ENCODE data around the gene HSBP1.

HSBP1 gene

GRCh38 chr16:83802135-83802534 is 5.6 kb upstream of the HSBP1 start:
- Histone ChIP-seq H3K27ac (peak overlapping the region in 15 of 21 experiments; percentile 17 to 75 (median 44)), H3K4me3 (peak overlapping the region in 3 of 7 experiments; percentile 8 to 14 (median 9))

GRCh38 chr16:83802554-83803205 is 5.1 kb upstream of the HSBP1 start:
- Histone ChIP-seq H3K27ac (peak overlapping the region in 15 of 21 experiments; percentile 17 to 75 (median 44)), H3K4me3 (peak overlapping the region in 3 of 7 experiments; percentile 8 to 14 (median 9))

GRCh38 chr16:83803811-83804210 is 4.0 kb upstream of the HSBP1 start:
- Histone ChIP-seq H3K27ac (no peak overlapping the region), H3K4me3 (no peak overlapping the region)

GRCh38 chr16:83804366-83804765 is 3.4 kb upstream of the HSBP1 start:
- no peak overlapping the region for H3K27ac ChIP-seq

GRCh38 chr16:83806036-83806435 is 1.7 kb upstream of the HSBP1 start:
- H3K27ac ChIP-seq: peak overlapping the region in 7 of 21 experiments; percentile 16 to 91 (median 49)
- no peak overlapping the region for H3K4me3 ChIP-seq

More at GRCh38 chr16:83804366-83804765, 3.4 kb upstream of the HSBP1 start:
- H3K4me3 ChIP-seq: no peak overlapping the region

DNA sequence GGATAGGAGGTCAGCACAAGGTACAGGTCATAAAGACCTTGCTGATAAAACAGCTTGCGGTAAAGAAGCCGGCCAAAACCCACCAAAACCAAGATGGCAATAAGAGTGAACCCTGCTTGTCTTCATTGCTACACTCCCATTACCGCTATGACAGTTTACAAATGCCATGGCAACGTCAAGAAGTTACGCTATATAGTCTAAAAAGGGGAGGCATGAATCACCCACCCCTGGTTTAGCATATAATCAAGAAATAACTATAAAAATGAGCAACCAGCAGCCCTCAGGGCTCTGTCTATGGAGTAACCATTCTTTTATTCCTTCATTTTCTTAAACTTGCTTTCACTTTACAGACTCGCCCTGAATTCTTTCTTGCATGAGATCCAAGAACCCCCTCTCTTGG is 1.0 kb upstream of the HSBP1 start:
- Histone ChIP-seq H3K4me3 (no peak overlapping the region), H3K27ac (peak overlapping the region in 7 of 21 experiments; percentile 13 to 91 (median 86))

DNA sequence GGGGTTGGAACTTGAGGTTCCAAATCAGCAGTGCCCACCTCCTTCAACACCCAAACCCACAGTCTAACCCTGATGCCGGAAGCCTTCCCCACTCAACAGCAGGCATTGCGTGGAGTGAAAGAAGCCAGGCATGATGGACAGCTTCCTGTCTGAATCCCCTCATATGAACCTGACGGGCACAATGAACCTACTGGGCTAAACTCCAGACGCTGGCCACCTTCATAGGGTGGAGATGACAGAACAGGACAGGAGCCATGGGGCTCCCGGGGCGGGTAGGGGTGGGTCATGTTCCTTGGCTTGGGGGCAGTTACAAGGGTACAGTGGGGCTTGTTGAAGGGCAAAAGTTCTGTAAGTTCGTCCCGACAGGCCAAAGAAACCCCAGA is 460 bp upstream of the HSBP1 start:
- peak overlapping the region in 5 of 7 experiments; percentile 88 to 99 (median 94) for H3K4me3 ChIP-seq
- peak overlapping the region in 18 of 21 experiments; percentile 35 to 97 (median 88) for H3K27ac ChIP-seq

DNA sequence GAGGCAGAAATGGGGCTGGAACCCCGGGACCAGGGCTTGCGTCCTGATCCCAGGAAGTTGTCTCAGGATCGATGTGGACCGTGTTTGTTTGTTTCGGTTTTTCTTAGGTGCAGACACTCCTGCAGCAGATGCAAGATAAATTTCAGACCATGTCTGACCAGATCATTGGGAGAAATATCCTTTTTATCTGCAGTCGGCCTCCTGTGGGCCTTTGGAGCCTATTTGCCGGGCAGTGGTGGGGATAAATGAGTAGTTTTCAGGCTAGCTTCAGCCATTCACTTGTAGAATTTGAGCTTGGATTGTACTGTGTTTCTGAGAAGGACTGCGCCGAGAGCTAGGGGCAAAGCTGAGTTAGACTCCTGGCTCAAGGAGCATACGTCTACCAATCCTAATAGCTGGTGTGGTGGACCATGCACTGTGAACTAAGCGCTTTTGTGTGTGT is 816 bp downstream of the HSBP1 start:
- Histone ChIP-seq H3K4me3 (peak overlapping the region; percentile 76 to 99 (median 89)), H3K27ac (peak overlapping the region in 19 of 21 experiments; percentile 76 to 97 (median 91))

DNA sequence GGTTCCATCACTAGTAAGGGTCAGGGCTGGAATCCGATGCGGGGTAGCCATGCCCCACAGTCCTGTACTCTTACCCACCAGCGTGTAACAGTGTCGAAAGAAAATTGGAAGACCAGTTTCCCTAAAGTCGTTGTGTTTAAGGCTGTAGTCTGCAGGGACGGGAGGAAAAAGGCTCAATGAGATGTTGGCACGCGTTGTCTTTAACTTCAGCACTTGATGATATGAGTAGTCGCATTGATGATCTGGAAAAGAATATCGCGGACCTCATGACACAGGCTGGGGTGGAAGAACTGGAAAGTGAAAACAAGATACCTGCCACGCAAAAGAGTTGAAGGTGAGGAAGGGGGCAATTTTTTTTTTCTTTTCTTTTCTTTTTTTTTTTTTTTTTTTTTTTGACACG is 1.3 kb downstream of the HSBP1 start:
- peak overlapping the region; percentile 76 to 99 (median 89) for H3K4me3 ChIP-seq
- H3K27ac ChIP-seq: peak overlapping the region in 5 of 21 experiments; percentile 90 to 96 (median 91)

GRCh38 chr16:83810901-83811300 is 3.1 kb downstream of the HSBP1 start:
- Histone ChIP-seq H3K4me3 (no peak overlapping the region), H3K27ac (no peak overlapping the region)

GRCh38 chr16:83813823-83814658 is 6.3 kb downstream of the HSBP1 start:
- no peak overlapping the region for H3K4me3 ChIP-seq
- H3K27ac ChIP-seq: peak overlapping the region in 7 of 21 experiments; percentile 3 to 52 (median 27)

DNA sequence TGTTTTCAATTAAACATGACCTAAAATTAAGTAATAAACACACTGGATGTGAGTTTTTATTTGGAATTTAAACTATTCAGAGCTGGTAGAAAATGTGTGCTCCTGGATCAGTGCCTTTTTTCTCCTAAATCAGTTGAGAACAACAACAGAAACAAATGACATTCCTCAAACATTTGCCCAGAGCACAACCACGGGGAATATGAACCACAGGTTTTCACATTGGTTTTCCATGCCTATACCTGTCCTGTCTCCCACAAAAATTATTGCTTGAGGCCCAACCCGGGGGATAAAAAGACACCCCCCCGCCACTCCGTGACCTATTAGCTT is 6.8 kb downstream of the HSBP1 start:
- H3K4me3 ChIP-seq: no peak overlapping the region
- H3K27ac ChIP-seq: peak overlapping the region in 2 of 21 experiments; percentile 14 to 27

DNA sequence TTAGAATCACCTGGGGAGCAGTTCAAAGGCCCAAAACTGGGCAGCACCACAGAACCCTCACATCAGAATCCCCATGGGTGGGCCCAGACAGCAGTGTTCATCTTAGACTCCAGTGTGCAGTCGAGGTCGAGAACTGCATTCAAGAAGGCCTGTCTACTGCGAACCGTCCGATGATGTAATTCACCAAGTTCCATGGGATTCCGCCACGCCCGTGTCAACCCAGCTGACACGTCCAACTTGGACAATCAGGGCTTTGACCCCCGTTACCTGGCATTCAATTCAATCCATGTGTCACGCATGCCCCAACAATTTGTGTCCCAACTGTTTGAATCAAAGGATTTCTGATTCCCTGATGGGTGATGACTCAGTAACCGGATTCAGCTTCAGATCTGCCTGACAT is 9.2 kb downstream of the HSBP1 start:
- no peak overlapping the region for H3K4me3 ChIP-seq
- no peak overlapping the region for H3K27ac ChIP-seq

DNA sequence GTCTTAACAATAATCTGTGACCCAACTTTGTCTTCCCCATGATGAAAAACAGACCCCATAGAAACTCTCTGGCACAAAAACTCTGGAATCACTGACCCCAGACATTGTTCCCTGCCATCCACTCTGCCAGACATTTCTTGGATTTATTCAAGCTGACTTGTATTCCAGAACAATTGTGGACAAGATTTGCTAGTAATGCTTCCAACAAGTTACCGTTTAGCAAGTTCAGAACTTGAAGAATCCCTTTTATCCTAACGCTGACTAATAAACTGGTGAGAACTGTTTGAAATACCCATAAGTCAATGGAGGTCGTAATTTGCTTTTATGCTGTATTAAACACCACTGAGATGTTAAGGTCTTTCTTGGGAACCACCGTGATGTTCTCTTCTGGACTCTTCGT is 10.5 kb downstream of the HSBP1 start:
- Histone ChIP-seq H3K4me3 (no peak overlapping the region), H3K27ac (peak overlapping the region in 1 of 21 experiments; percentile 18)

GRCh38 chr16:83819361-83819760 is 11.6 kb downstream of the HSBP1 start:
- Histone ChIP-seq H3K27ac (no peak overlapping the region), H3K4me3 (no peak overlapping the region)

DNA sequence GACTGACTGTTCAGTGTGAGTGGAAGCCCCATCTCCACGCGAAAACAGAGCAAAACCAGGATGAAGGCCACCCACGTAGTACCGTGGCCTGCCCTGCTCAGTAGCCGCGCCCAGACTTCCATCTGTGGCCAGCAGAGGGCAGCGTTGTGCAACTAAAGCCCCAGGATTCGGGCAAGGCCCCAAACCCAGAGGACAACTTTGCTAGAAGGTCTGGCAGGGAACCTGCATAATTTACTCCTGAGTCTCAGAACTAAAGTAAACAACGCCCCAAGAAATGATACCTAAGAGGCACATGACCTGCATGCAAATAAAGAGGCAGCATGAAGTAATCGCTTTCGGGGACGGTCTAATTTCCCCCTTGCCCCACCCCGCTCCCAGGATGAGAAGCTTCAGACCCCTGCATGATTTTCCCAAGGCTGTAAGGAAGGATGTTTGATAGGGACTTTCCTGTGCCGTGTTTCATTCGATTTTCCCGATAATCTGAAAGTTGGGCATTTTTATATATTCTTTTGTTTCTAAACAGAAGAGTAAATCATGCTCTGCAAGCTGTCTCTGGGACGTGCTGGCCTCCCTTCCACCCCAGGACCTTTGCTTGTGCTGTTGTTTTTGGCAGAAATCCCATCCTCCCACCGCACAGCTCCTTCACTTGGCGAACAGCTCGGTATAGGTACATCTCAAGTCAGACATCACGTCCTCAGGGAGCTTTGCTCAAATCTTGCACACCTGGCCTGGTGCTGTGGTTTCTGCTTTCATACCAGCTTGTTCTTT is 18.6 kb downstream of the HSBP1 start:
- no peak overlapping the region for H3K4me3 ChIP-seq
- H3K27ac ChIP-seq: no peak overlapping the region

- no peak overlapping the region for H3K4me3 ChIP-seq
Measured at GRCh38 chr16:83830091-83830768, 22.5 kb downstream of the HSBP1 start.

DNA sequence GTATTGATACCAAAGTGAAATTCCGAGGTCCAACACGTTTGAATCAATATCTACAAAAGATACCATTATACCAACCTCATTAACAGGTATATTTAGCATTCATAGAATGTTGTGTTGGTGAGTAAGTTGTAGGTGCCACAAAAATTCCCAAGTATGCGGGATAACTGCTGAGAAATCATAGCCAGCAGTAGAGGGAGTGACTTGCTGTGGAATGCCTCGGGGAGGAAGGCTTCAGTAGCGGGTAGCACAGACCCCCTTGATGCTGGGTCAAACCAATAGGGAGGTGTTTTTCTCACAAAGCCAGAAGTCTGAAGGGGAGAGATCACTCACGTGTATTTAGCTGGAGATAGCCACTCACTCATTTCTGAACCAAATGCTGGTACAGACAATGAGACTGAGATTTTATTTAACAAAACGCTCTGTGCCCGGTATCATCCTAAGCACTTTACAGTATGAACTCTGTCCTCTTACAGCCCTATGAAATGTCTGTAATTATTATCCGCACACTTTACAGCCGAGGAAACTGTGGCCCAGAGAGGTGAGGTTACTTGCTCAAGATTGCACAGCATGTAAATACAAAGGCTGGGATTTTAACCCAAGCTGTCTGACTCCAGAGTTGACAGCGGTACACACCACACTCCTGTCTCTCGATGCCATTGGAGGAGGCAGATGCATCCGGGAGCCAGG is 23.1 kb downstream of the HSBP1 start:
- H3K27ac ChIP-seq: no peak overlapping the region
- H3K4me3 ChIP-seq: no peak overlapping the region

More at GRCh38 chr16:83830091-83830768, 22.5 kb downstream of the HSBP1 start:
- no peak overlapping the region for H3K27ac ChIP-seq

GRCh38 chr16:83831456-83831987 is 23.7 kb downstream of the HSBP1 start:
- Histone ChIP-seq H3K27ac (no peak overlapping the region), H3K4me3 (no peak overlapping the region)

Measured in skin epidermis (tissue), 12 donors.